Measurements from ENCODE around the gene MEAF6. TPM values are rescaled to one million over a fixed set of nuclear protein-coding genes. Genes with fewer than 3 reads are reported as not detected.

MEAF6 gene
- total and polyA plus RNA-seq, 4 donors = 18.7 to 25.3 (median 21.2) TPM

GRCh38 chr1:37471345-37472231, 43.0 kb downstream of the MEAF6 start:
- Histone ChIP-seq H3K4me3 (ENCODE audit: low read depth in 1 of 3, low read length in 3 of 3) (no peak overlapping the region), H3K9me3 (ENCODE audit: control insufficient read depth in 4 of 4, low read length in 3 of 4) (no peaks in the 10 kb centered on the region), H3K36me3 (ENCODE audit: control insufficient read depth in 4 of 4, insufficient read depth in 3 of 4, low read depth in 1 of 4, low read length in 3 of 4) (no peaks in the 10 kb centered on the region), H3K4me1 (ENCODE audit: control insufficient read depth in 4 of 4, insufficient read depth in 4 of 4, low read length in 3 of 4) (peaks cover 5 to 31% (median 20%) of the 10 kb centered on the region in 4 donors), H3K9ac (ENCODE audit: low read depth in 1 of 2, low read length in 2 of 2) (peak overlapping the region in 1 of 2 donors; percentile 63), H3K27me3 (ENCODE audit: control insufficient read depth in 4 of 4, insufficient read depth in 4 of 4, low read length in 3 of 4) (no peaks in the 10 kb centered on the region), H3K27ac (ENCODE audit: low read depth in 1 of 2, low read length in 2 of 2) (peak overlapping the region; percentile 48 to 49)
- no peak for DNase-seq (ENCODE audit: low spot score)
- TF ChIP-seq TAF1 (conservative IDR thresholded peaks at IDR 0.05) (no peak), RAD21 (IDR thresholded peaks at IDR 0.05) (no peak), MAX (IDR thresholded peaks at IDR 0.05) (no peak), JUND (IDR thresholded peaks at IDR 0.05) (peak; percentile 89 to 94), SP1 (IDR thresholded peaks at IDR 0.05) (peak; percentile 8), FOXA2 (IDR thresholded peaks at IDR 0.05) (no peak), RXRA (IDR thresholded peaks at IDR 0.05) (no peak), HNF4G (IDR thresholded peaks at IDR 0.05) (no peak), GABPA (IDR thresholded peaks at IDR 0.05 in 1 of 2, conservative IDR thresholded peaks at IDR 0.05 in 1 of 2) (no peak), NR2F2 (IDR thresholded peaks at IDR 0.05) (no peak), HNF4A (conservative IDR thresholded peaks at IDR 0.05) (no peak), FOXA1 (IDR thresholded peaks at IDR 0.05) (no peak), YY1 (IDR thresholded peaks at IDR 0.05) (no peak)
- TF ChIP-seq, protein P1, sequence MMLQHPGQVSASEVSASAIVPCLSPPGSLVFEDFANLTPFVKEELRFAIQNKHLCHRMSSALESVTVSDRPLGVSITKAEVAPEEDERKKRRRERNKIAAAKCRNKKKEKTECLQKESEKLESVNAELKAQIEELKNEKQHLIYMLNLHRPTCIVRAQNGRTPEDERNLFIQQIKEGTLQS (IDR thresholded peaks at IDR 0.05) = peak; percentile 15
- TF ChIP-seq, protein P2, sequence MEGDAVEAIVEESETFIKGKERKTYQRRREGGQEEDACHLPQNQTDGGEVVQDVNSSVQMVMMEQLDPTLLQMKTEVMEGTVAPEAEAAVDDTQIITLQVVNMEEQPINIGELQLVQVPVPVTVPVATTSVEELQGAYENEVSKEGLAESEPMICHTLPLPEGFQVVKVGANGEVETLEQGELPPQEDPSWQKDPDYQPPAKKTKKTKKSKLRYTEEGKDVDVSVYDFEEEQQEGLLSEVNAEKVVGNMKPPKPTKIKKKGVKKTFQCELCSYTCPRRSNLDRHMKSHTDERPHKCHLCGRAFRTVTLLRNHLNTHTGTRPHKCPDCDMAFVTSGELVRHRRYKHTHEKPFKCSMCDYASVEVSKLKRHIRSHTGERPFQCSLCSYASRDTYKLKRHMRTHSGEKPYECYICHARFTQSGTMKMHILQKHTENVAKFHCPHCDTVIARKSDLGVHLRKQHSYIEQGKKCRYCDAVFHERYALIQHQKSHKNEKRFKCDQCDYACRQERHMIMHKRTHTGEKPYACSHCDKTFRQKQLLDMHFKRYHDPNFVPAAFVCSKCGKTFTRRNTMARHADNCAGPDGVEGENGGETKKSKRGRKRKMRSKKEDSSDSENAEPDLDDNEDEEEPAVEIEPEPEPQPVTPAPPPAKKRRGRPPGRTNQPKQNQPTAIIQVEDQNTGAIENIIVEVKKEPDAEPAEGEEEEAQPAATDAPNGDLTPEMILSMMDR (IDR thresholded peaks at IDR 0.05; ENCODE audit: low read depth, low read length, missing input control) = no peak
- 55% methylated on average over 13 of the region's 13 CpGs for WGBS

GRCh38 chr1:37469386-37469785, 45.2 kb downstream of the MEAF6 start:
- DNase-seq (ENCODE audit: low spot score) = no peak
- WGBS = 92% methylated on average over 3 of the region's 3 CpGs
- peaks cover 5 to 24% (median 16%) of the 10 kb centered on the region in 4 donors for H3K4me1 ChIP-seq (ENCODE audit: control insufficient read depth in 4 of 4, insufficient read depth in 4 of 4, low read length in 3 of 4)
- H3K4me3 ChIP-seq (ENCODE audit: low read depth in 1 of 3, low read length in 3 of 3) = no peak overlapping the region
- no peaks in the 10 kb centered on the region for H3K36me3 ChIP-seq (ENCODE audit: control insufficient read depth in 4 of 4, insufficient read depth in 3 of 4, low read depth in 1 of 4, low read length in 3 of 4)
- no peak overlapping the region for H3K27ac ChIP-seq (ENCODE audit: low read depth in 1 of 2, low read length in 2 of 2)
- H3K27me3 ChIP-seq (ENCODE audit: control insufficient read depth in 4 of 4, insufficient read depth in 4 of 4, low read length in 3 of 4) = no peaks in the 10 kb centered on the region
- H3K9ac ChIP-seq (ENCODE audit: low read depth in 1 of 2, low read length in 2 of 2) = no peak overlapping the region
- TF ChIP-seq RAD21 (IDR thresholded peaks at IDR 0.05) = no peak
- TF ChIP-seq SP1 (IDR thresholded peaks at IDR 0.05) = no peak
- no peak for TF ChIP-seq NR2F2 (IDR thresholded peaks at IDR 0.05)
- TF ChIP-seq TAF1 (conservative IDR thresholded peaks at IDR 0.05) = no peak
- no peak for TF ChIP-seq MAX (IDR thresholded peaks at IDR 0.05)
- no peak for TF ChIP-seq JUND (IDR thresholded peaks at IDR 0.05)
- no peak for TF ChIP-seq YY1 (IDR thresholded peaks at IDR 0.05)
- TF ChIP-seq FOXA1 (IDR thresholded peaks at IDR 0.05) = no peak
- TF ChIP-seq, protein P3, sequence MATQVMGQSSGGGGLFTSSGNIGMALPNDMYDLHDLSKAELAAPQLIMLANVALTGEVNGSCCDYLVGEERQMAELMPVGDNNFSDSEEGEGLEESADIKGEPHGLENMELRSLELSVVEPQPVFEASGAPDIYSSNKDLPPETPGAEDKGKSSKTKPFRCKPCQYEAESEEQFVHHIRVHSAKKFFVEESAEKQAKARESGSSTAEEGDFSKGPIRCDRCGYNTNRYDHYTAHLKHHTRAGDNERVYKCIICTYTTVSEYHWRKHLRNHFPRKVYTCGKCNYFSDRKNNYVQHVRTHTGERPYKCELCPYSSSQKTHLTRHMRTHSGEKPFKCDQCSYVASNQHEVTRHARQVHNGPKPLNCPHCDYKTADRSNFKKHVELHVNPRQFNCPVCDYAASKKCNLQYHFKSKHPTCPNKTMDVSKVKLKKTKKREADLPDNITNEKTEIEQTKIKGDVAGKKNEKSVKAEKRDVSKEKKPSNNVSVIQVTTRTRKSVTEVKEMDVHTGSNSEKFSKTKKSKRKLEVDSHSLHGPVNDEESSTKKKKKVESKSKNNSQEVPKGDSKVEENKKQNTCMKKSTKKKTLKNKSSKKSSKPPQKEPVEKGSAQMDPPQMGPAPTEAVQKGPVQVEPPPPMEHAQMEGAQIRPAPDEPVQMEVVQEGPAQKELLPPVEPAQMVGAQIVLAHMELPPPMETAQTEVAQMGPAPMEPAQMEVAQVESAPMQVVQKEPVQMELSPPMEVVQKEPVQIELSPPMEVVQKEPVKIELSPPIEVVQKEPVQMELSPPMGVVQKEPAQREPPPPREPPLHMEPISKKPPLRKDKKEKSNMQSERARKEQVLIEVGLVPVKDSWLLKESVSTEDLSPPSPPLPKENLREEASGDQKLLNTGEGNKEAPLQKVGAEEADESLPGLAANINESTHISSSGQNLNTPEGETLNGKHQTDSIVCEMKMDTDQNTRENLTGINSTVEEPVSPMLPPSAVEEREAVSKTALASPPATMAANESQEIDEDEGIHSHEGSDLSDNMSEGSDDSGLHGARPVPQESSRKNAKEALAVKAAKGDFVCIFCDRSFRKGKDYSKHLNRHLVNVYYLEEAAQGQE (IDR thresholded peaks at IDR 0.05) = no peak
- TF ChIP-seq, protein P2 (IDR thresholded peaks at IDR 0.05; ENCODE audit: low read depth, low read length, missing input control) = no peak
- TF ChIP-seq ZBTB33 (IDR thresholded peaks at IDR 0.05) = no peak
- TF ChIP-seq HNF4A (conservative IDR thresholded peaks at IDR 0.05) = no peak
- TF ChIP-seq FOXA2 (IDR thresholded peaks at IDR 0.05) = no peak
- no peak for TF ChIP-seq EGR1 (IDR thresholded peaks at IDR 0.05; ENCODE audit: low read depth in 2 of 2)
- TF ChIP-seq, protein P1 (IDR thresholded peaks at IDR 0.05) = no peak
- TF ChIP-seq HNF4G (IDR thresholded peaks at IDR 0.05) = no peak
- no peaks in the 10 kb centered on the region for H3K9me3 ChIP-seq (ENCODE audit: control insufficient read depth in 4 of 4, low read length in 3 of 4)
